ENCODE data around the gene TRIM58.

The TRIM58 gene

DNA sequence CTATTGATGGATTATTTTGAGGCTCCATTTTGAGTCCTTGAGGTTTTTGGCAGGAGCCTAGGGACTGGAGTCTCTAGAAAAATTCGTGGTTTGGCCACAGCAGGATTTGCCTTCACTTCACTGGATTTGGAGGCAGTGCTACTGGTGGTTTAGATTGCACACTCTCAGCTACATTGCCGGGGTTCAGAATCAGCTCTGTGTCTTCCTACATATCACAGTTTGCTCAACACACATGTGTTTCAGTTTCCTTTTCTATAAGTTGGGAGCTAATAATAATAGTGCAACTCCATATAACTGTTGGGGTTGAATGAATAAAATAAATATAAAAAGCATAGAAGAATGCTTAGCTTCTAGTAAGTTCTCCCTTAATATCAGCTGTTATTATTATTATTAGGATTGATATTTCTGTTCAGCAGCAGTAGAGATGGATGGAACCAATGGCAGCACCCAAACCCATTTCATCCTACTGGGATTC is 38.2 kb downstream of the TRIM58 start, which contains the start of gene OR2W3:
Gene OR2W3 (plus strand): TSS at position 425 of the 475 bp plus-strand sequence. CDS start 0 bp downstream, at position 425.
- no peak for DNase-seq

DNA sequence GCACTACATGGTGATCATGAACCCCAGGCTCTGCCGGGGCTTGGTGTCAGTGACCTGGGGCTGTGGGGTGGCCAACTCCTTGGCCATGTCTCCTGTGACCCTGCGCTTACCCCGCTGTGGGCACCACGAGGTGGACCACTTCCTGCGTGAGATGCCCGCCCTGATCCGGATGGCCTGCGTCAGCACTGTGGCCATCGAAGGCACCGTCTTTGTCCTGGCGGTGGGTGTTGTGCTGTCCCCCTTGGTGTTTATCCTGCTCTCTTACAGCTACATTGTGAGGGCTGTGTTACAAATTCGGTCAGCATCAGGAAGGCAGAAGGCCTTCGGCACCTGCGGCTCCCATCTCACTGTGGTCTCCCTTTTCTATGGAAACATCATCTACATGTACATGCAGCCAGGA is 39.0 kb downstream of the TRIM58 start:
- no peak for DNase-seq

DNA sequence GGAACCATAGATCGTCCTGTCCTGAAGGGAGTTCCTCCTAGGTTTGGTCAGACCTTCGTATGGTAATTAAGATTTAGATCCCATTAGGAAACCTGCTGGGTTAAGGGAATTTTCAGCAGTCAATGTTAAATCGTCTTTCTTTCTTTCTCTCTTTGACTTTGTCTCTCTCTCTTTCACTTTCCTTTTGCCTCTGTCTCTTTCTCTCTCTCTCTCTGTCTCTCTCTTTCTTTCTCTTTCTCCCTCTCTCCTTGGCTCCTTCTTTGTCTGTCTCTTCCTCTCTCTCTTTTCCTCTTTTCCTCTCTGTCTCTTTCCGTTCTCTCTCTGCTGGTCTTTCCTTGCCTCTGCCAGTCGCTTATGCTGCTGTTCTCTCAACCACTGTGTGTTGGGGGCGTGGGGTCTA is 47.1 kb downstream of the TRIM58 start:
- DNase-seq: no peak

DNA sequence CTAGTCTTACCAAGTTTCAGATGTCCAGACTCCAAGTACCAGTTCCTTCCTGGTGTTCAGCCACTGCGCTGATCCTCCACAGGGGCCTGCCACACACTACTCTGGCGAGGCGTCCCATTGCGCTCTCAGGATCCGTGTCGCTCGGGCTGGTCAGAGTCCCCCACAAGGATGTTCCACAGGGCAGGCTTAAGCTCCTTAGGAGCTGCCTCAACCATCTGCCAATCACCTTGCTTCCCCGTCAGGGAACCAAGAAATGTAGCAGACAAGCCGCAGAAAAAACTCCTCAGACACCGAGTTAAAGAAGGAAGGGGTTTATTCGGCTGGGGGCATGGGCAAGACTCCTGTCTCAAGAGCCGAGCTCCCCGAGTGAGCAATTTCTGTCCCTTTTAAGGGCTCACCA is 48.2 kb downstream of the TRIM58 start:
- DNase-seq: no peak

DNA sequence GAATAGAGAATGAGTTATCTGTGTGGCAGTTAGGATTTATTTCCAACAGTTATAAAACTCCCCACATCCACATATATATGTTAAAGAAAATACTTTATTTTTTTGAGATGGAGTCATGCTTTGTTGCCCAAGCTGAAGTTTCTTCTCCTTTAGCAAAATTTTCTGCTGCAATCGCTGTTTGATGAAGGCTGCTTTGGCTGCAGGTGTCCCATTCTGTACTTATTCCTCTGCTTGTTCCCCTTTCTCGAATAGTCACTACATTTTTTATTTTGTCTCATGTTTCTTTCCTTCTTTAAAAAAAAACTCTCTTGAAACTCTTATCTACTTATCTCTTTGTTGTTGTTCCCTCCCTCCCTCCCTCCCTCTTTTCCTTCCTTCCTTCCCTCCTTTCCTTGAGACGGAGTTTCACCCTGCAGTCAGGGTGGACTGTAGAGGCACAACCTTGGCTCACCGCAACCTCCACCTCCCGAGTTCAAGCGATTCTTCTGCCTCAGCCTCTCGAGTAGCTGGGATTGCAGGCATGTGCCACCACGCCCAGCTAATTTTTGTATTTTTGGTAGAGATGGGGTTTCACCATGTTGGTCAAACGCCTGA is 49.0 kb downstream of the TRIM58 start:
- peak in 1 of 2 donors; percentile 1 for DNase-seq

DNA sequence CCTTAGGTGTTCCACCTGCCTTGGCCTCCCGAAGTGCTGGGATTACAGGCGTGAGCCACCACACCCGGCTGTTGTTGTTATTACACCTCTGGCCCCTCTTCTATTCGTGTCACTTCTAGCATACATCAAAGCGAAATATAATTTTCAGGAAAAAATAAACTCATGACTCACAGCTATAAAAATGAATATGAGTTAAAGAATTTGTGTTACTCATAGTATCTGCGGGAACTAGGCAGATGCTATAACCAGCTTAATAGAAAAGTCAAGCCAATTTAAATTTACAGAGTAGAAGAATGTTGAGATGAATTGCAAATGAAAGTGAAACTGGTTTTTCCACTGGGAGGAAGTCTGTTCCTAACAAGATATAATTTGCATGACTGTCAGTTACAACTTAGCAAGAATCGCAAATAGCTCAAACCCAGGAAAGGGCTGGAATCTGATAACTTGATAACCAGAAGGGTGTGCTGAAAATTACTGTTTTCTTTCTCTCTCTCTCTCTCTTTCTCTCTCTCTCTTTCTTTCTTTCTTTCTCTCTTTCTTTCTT is 49.6 kb downstream of the TRIM58 start:
- peak in 1 of 2 donors; percentile 15 for DNase-seq

DNA sequence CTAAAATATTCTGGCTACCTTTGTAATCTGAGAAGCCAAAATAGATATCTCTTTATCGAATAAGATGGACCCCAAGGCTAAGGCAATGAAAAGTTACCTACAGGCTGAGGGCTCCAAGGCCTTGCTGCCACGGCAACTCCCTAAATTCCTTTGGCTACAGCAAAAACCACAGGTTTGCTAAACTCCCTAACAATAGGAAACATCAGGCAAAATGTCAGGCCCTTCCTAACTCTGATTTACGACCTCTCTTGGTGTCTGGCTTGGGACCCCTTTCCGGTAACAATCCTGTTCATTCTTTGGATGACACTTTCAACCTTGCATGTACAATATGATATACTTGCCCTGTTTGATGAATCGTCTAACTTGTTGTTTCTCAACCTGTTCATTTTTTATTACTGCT is 51.8 kb downstream of the TRIM58 start:
- no peak for DNase-seq

DNA sequence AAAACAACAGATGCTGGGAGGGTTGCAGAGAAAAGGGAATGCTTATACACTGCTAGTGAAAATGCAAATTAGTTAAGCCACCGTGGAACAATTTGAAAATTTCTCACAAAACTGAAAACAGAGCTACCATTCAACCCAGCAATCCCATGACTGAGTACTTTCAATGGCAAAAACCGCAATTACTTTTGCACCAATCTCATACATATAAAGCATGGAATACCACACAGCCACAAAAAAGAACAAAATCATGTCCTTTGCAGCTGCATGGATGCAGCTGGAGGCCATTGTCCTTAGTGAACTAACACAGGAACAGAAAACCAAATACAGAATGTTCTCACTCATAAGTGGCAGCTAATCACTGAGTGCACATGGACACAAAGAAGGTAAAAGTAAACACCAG is 56.8 kb downstream of the TRIM58 start:
- no peak for DNase-seq

DNA sequence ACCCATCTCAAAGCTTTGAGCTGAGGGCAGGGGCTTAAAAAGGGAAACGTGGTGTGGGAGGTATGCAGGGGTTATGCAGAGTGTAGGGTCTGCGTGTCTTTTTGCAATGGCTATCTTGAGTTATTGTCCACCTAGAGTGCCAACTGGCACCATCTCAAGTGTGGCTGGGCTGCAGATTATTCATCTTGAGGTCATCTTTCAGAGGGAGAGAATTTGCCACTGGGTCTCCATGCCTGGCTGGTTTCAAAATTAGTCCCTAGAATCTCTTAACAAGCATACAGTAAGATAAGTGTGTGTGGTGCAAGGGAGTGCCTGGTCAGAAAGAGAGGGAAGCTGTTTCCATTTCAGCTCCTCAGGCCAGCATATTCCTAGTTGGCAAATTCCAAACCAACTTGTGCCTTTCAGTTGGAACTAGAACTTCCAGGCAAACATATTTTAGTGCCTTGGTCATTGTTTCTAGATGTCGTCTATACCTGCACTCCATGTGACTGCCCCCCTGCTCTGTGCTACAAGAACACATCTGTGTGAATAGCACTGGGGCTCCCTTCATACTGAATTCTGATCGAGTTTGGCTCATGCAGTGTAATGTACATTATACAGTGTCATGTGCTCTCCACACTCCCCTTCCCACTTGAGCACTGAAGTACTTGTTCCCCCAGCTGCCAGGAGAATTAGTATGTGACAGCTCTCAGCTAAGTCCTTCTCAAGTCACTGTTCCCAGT is 58.1 kb downstream of the TRIM58 start:
- DNase-seq: no peak

DNA sequence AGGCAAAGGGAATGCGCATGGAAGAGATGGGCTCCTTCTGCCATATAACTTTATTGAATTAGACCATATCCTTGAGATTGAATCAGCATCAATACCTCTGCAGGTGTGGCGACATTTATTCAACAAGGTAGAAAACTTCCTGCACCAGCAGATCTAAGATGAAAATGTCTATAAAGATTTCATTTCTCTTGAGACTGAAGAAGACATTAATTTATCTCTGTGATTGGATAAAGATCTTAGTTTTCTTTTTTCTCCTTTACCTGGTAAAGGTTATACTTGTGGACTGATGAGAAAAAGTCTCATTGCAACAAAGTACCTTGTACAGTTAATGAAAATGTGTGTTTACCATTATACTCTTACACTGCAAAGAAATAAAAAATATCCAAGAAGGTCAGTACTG is 63.0 kb downstream of the TRIM58 start, which contains the start of gene OR2T8:
Gene OR2T8 (plus strand): TSS at position 301 of the 400 bp plus-strand sequence. CDS start 766 bp downstream, outside the sequence.
- no peak for DNase-seq

DNA sequence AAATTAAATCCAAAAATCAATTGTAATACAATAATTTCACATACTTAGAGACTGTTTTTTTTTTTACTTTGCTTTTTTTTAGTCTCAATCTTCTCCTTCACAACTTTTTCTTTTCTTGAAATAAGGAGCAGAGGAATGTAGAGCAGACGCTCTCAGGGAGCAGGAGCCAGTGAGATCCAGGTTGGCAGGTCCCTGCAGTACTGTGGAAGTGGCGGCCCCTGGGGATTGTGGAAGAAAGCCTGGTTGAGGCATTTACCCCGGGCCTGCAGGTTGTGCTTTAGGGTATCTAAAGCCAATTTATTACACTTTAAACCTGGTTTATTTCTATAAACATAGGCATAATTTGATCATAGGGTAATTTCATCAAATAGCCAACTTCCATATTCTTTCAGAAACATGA is 67.0 kb downstream of the TRIM58 start:
- no peak for DNase-seq

DNA sequence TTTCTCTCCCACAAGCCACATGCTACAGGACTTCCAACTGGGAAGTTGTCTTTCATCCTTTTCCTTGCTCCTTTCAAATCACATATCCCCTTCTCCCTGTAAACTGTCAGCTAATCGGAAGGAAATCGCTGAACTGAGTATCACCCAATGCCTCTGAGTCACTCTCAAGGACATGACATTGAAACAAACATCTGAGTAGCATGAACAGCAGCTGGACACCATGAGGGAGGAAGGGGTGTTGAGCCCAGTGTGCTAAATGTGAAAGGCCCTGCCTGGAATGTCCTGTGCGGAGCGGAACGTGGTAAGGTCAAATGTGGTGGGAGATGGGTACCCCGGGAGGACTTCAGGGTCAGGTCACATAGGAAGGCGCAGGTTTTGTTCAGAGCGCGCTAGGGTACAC is 67.9 kb downstream of the TRIM58 start, which contains the start of gene OR2AJ1:
Gene OR2AJ1 (plus strand): TSS at position 22 of the 400 bp plus-strand sequence. CDS start 8,880 bp downstream, outside the sequence.
- DNase-seq: no peak
